Breast epithelium (tissue), 3 donors: ENCODE data around the gene SEMA3E.

ENCODE experiments used
- POLR2A ChIP-seq: fragments of 450-650 bp; IDR thresholded peaks from one replicate; pipeline ENCODE4 v1.6.1; 2016; ENCODE audit warnings: antibody characterized with exemption, mild to moderate bottlenecking, moderate library complexity
- POLR2AphosphoS5 ChIP-seq, 3 donors: sonication (generic); formaldehyde crosslinking; IDR thresholded peaks; one replicate each; pipeline ENCODE4 v1.6.1; 2017; ENCODE audit warnings: antibody characterized with exemption in 3 of 3
- TF ChIP-seq, protein P1 (sequence below), 3 donors: fragments of 450-650 bp; IDR thresholded peaks; one replicate each; pipeline ENCODE4 v1.5.1; 2016 to 2017; ENCODE audit warnings: antibody characterized with exemption in 3 of 3, mild to moderate bottlenecking in 3 of 3, moderate library complexity in 3 of 3

- TF ChIP-seq, protein P1, sequence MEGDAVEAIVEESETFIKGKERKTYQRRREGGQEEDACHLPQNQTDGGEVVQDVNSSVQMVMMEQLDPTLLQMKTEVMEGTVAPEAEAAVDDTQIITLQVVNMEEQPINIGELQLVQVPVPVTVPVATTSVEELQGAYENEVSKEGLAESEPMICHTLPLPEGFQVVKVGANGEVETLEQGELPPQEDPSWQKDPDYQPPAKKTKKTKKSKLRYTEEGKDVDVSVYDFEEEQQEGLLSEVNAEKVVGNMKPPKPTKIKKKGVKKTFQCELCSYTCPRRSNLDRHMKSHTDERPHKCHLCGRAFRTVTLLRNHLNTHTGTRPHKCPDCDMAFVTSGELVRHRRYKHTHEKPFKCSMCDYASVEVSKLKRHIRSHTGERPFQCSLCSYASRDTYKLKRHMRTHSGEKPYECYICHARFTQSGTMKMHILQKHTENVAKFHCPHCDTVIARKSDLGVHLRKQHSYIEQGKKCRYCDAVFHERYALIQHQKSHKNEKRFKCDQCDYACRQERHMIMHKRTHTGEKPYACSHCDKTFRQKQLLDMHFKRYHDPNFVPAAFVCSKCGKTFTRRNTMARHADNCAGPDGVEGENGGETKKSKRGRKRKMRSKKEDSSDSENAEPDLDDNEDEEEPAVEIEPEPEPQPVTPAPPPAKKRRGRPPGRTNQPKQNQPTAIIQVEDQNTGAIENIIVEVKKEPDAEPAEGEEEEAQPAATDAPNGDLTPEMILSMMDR (IDR thresholded peaks at IDR 0.05) = no peak
- no peak for TF ChIP-seq POLR2A
- TF ChIP-seq POLR2AphosphoS5 (IDR thresholded peaks at IDR 0.05) = no peak
Observed at GRCh38 chr7:83548250-83548649, 100.7 kb downstream of the SEMA3E start.
